HUDEP-2 (cell line): Measurements from ENCODE around the gene RBM23.
A peak's percentile ranks its signal among the peaks of the same experiment; 100 is the strongest.
"Not testable (repeated sequence)": the region's sequence is repeated elsewhere in the genome, so short reads cannot be mapped to it uniquely, and the experiment has no call there.

Experiments used
- DNase-seq, 76 experiments: peaks; one replicate each; lab custom pipeline; 2025; ENCODE audit not compliant: unreplicated experiment in 76 of 76; lab: John Stamatoyannopoulos, UW

RBM23 gene

GRCh38 chr14:22920697-22921096 lies 1.7 kb upstream of the RBM23 start:
- DNase-seq = no peak

GRCh38 chr14:22919601-22919921 lies 612 bp upstream of the RBM23 start:
- no peak for DNase-seq

- DNase-seq = no peak
Observed at GRCh38 chr14:22915886-22916521, 2.9 kb downstream of the RBM23 start.

- not testable (repeated sequence) for DNase-seq
Observed at GRCh38 chr14:22914836-22915235, 4.1 kb downstream of the RBM23 start.

- no peak for DNase-seq
Observed at GRCh38 chr14:22910916-22911315, 8.0 kb downstream of the RBM23 start.

GRCh38 chr14:22908601-22909000 lies 10.3 kb downstream of the RBM23 start:
- DNase-seq = no peak

- no peak for DNase-seq
Observed at GRCh38 chr14:22907429-22907828, 11.5 kb downstream of the RBM23 start.

- DNase-seq = no peak
Observed at GRCh38 chr14:22906073-22906472, 12.9 kb downstream of the RBM23 start.

GRCh38 chr14:22905627-22906026 lies 13.3 kb downstream of the RBM23 start:
- no peak for DNase-seq

- no peak for DNase-seq
Observed at GRCh38 chr14:22903742-22904087, 15.2 kb downstream of the RBM23 start.

GRCh38 chr14:22901799-22902198 lies 17.1 kb downstream of the RBM23 start:
- no peak for DNase-seq

- DNase-seq = peak in 67 of 76 experiments; percentile 2 to 79 (median 48)
Observed at GRCh38 chr14:22900081-22900799, 18.7 kb downstream of the RBM23 start.

- peak in 8 of 76 experiments; percentile 3 to 25 (median 13) for DNase-seq
Observed at GRCh38 chr14:22898302-22899090, 20.5 kb downstream of the RBM23 start.

GRCh38 chr14:22897357-22897756 lies 21.6 kb downstream of the RBM23 start:
- DNase-seq = peak in 74 of 76 experiments; percentile 6 to 91 (median 72)

GRCh38 chr14:22896760-22897159 lies 22.2 kb downstream of the RBM23 start:
- no peak for DNase-seq

- DNase-seq = no peak
Observed at GRCh38 chr14:22896356-22896755, 22.6 kb downstream of the RBM23 start.

- DNase-seq = no peak
Observed at GRCh38 chr14:22895402-22895801, 23.5 kb downstream of the RBM23 start.

- DNase-seq = no peak
Observed at GRCh38 chr14:22893706-22894105, 25.2 kb downstream of the RBM23 start.

GRCh38 chr14:22892488-22892887 lies 26.5 kb downstream of the RBM23 start:
- DNase-seq = no peak

- DNase-seq = no peak
Observed at GRCh38 chr14:22890416-22890815, 28.5 kb downstream of the RBM23 start.

GRCh38 chr14:22888662-22889061 lies 30.3 kb downstream of the RBM23 start:
- peak in 7 of 76 experiments; percentile 3 to 37 (median 11) for DNase-seq

GRCh38 chr14:22887990-22888378 lies 31.0 kb downstream of the RBM23 start:
- peak in 1 of 76 experiments; percentile 14 for DNase-seq
